Brain microvascular endothelial cell (primary cell): ENCODE measurements around the gene TRAPPC12.

Experiments used
- DNase-seq: peaks from one replicate; pipeline ENCODE4 v3.0.0-alpha.2; 2020
- H3K27ac ChIP-seq: fragments of 250-450 bp; sonication (Bioruptor Pico); 2 replicates; pipeline ENCODE4 v1.5.1; 2020; ENCODE audit warnings: mild to moderate bottlenecking, moderate library complexity
- H3K27me3 ChIP-seq: fragments of 250-450 bp; sonication (Bioruptor Pico); replicated peaks from 2 replicates; pipeline ENCODE4 v1.5.1; 2020; ENCODE audit warnings: mild to moderate bottlenecking
- H3K36me3 ChIP-seq: fragments of 250-450 bp; sonication (Bioruptor Pico); replicated peaks from 2 replicates; pipeline ENCODE4 v1.5.1; 2020; ENCODE audit warnings: mild to moderate bottlenecking
- H3K4me3 ChIP-seq: 2 replicates; pipeline ENCODE4 v1.5.1; 2011; ENCODE audit warnings: low read depth, mild to moderate bottlenecking, control low read depth, low read length, moderate library complexity
- CTCF ChIP-seq: IDR thresholded peaks from 2 replicates; pipeline ENCODE4 v1.5.1; 2011; ENCODE audit warnings: low read depth, mild to moderate bottlenecking, moderate library complexity, low read length, control low read depth, inconsistent platforms; ENCODE audit errors: missing control alignments
- in situ Hi-C: cut with HindIII; loops from 2 replicates; pipeline ENCODE4 v1.10.0; 2017; ENCODE audit warnings: low sequenced_read_pairs, low pct_ligation_motif_present

The TRAPPC12 gene

GRCh38 chr2:3519255-3520205 is 140.0 kb downstream of the TRAPPC12 start, which contains the start of gene ADI1:
ADI1 (minus strand) TSS chr2:3519531; CDS start chr2:3519487, 44 bp downstream.
- H3K4me3 ChIP-seq: peak within 1 kb of the TSS; percentile 91
- H3K27me3 ChIP-seq: no peaks in the 10 kb centered on the region
- peak; percentile 71 for DNase-seq
- H3K27ac ChIP-seq: peak within 1 kb of the TSS; percentile 87
- in situ Hi-C loops: no loop called here
- TF ChIP-seq CTCF: no peak
- peaks cover 2% of the 10 kb centered on the region for H3K36me3 ChIP-seq

GRCh38 chr2:3520591-3520990 is 141.1 kb downstream of the TRAPPC12 start:
- TF ChIP-seq CTCF: no peak
- Histone ChIP-seq H3K27me3 (no peaks in the 10 kb centered on the region), H3K36me3 (peaks cover 2% of the 10 kb centered on the region), H3K4me3 (no peak overlapping the region), H3K27ac (no peak overlapping the region)
- DNase-seq: no peak
- in situ Hi-C loops: no loop called here

GRCh38 chr2:3522961-3523421 is 143.5 kb downstream of the TRAPPC12 start:
- DNase-seq: no peak
- H3K27me3 ChIP-seq: no peaks in the 10 kb centered on the region
- in situ Hi-C loops: no loop called here
- no peak overlapping the region for H3K27ac ChIP-seq
- H3K4me3 ChIP-seq: no peak overlapping the region
- H3K36me3 ChIP-seq: no peaks in the 10 kb centered on the region
- TF ChIP-seq CTCF: no peak

GRCh38 chr2:3523551-3524041 is 144.1 kb downstream of the TRAPPC12 start:
- no peak for TF ChIP-seq CTCF
- Histone ChIP-seq H3K27ac (peak overlapping the region; percentile 0), H3K27me3 (no peaks in the 10 kb centered on the region), H3K4me3 (no peak overlapping the region), H3K36me3 (no peaks in the 10 kb centered on the region)
- DNase-seq: no peak
- in situ Hi-C loops: no loop called here

GRCh38 chr2:3526871-3527270 is 147.4 kb downstream of the TRAPPC12 start:
- TF ChIP-seq CTCF: no peak
- no peaks in the 10 kb centered on the region for H3K36me3 ChIP-seq
- no peak for DNase-seq
- H3K27ac ChIP-seq: no peak overlapping the region
- H3K4me3 ChIP-seq: no peak overlapping the region
- in situ Hi-C loops: no loop called here
- no peaks in the 10 kb centered on the region for H3K27me3 ChIP-seq
